DOHH2 (cell line): ENCODE results near the gene LPIN1.

Source experiments
- H3F3A ChIP-seq: fragments of 200-600 bp; sonication (generic), shearing (Covaris generic); 2 replicates; pipeline ENCODE4 v1.6.0; 2016; ENCODE audit warnings: antibody characterized with exemption, mild to moderate bottlenecking; ENCODE audit not compliant: control insufficient read depth, insufficient read depth
- H3K27ac ChIP-seq: fragments of 200-600 bp; sonication (generic); 2 replicates; pipeline ENCODE4 v1.5.1; 2014; ENCODE audit warnings: low read depth, mild to moderate bottlenecking, low read length, moderate library complexity
- H3K27me3 ChIP-seq: fragments of 200-600 bp; sonication (generic); 2 replicates; pipeline ENCODE4 v1.6.1; 2014; ENCODE audit warnings: mild to moderate bottlenecking, low read length, mixed read lengths; ENCODE audit not compliant: control insufficient read depth
- H3K36me3 ChIP-seq: fragments of 200-600 bp; sonication (generic); 2 replicates; pipeline ENCODE4 v1.6.1; 2014; ENCODE audit warnings: mild to moderate bottlenecking, low read length, moderate library complexity, mixed read lengths; ENCODE audit not compliant: control insufficient read depth
- H3K4me1 ChIP-seq: fragments of 200-600 bp; sonication (generic); 2 replicates; pipeline ENCODE4 v1.6.1; 2014; ENCODE audit warnings: mild to moderate bottlenecking, low read length, mixed read lengths; ENCODE audit not compliant: control insufficient read depth
- H3K4me2 ChIP-seq: fragments of 200-600 bp; sonication (generic); 2 replicates; pipeline ENCODE4 v1.6.0; 2014; ENCODE audit warnings: mild to moderate bottlenecking, low read length, moderate library complexity
- H3K4me3 ChIP-seq: fragments of 200-600 bp; sonication (generic); 2 replicates; pipeline ENCODE4 v1.5.1; 2014; ENCODE audit warnings: mild to moderate bottlenecking, low read length, mixed read lengths
- H3K79me2 ChIP-seq: fragments of 200-600 bp; sonication (generic); 2 replicates; pipeline ENCODE4 v1.6.1; 2014; ENCODE audit warnings: mild to moderate bottlenecking, low read length, mixed read lengths; ENCODE audit not compliant: control insufficient read depth
- H3K9me2 ChIP-seq: fragments of 200-600 bp; sonication (generic); replicated peaks from 2 replicates; pipeline ENCODE4 v1.6.1; 2014; ENCODE audit warnings: mild to moderate bottlenecking, low read length, mixed read lengths; ENCODE audit not compliant: control insufficient read depth
- H3K9me3 ChIP-seq: fragments of 200-600 bp; sonication (generic); 2 replicates; pipeline ENCODE4 v1.6.1; 2014; ENCODE audit warnings: antibody characterized with exemption, low read length, mixed read lengths; ENCODE audit not compliant: control insufficient read depth, insufficient read depth
- H4K20me1 ChIP-seq: fragments of 200-600 bp; sonication (generic); 2 replicates; pipeline ENCODE4 v1.6.0; 2014; ENCODE audit warnings: low read depth, mild to moderate bottlenecking, antibody characterized with exemption, low read length, moderate library complexity; ENCODE audit not compliant: control insufficient read depth, insufficient read depth
- EZH2phosphoT487 ChIP-seq: fragments of 200-600 bp; sonication (generic); IDR thresholded peaks from 2 replicates; pipeline ENCODE4 v1.6.1; 2017; ENCODE audit warnings: borderline replicate concordance, mild to moderate bottlenecking, antibody characterized with exemption, low read length, moderate library complexity, mixed read lengths
- TF ChIP-seq, protein P1 (sequence below): fragments of 200-600 bp; sonication (generic); IDR thresholded peaks from one replicate; pipeline ENCODE4 v1.5.1; 2014; ENCODE audit warnings: antibody characterized with exemption, mild to moderate bottlenecking, low read depth, low read length; ENCODE audit not compliant: poor library complexity, severe bottlenecking

Gene LPIN1

DNA sequence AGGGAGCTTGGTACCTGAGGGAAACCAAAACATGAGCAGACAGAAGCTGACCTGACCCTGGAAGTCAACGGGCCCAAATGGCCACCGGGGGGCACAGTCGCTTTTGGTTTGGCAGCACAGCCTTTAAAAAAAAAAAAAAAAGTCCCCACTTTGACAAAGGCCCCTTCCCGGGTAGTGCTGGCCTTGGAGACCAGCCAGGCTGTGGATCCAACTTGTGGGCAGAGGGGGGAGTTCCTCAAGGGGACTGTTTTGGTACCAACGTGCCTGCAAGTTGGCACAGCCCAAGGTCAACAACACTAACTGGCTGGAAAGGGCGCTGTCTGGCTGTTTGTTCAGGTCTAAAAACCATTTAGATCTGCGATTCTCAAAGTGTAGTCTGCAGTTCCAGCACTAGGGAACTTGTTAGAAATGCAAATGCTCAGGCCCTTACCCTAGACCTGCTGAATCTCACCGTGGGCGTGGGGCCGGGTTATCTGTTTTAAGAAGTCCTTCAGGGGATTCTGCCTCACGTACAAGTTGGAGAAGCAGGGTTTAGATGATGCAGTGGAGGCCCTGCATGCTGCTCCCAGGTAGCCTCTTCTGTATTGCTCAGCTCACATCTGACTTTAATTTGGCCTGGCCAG, 83.0 kb downstream of the LPIN1 start:
- H3K9me3 ChIP-seq, result peaks cover 3% of the 10 kb centered on the region; the same call in 1 of the 2 replicates
- peak overlapping the region; percentile 91 for H3K27ac ChIP-seq
- H3K4me1 ChIP-seq, result peaks cover 58% of the 10 kb centered on the region
- peaks cover 7% of the 10 kb centered on the region; the same call in 1 of the 2 replicates for H3K36me3 ChIP-seq
- peaks cover 11% of the 10 kb centered on the region for H3F3A ChIP-seq
- H3K79me2 ChIP-seq, result no peaks in the 10 kb centered on the region
- no peaks in the 10 kb centered on the region for H3K27me3 ChIP-seq
- no peak for TF ChIP-seq EZH2phosphoT487
- TF ChIP-seq, protein P1, sequence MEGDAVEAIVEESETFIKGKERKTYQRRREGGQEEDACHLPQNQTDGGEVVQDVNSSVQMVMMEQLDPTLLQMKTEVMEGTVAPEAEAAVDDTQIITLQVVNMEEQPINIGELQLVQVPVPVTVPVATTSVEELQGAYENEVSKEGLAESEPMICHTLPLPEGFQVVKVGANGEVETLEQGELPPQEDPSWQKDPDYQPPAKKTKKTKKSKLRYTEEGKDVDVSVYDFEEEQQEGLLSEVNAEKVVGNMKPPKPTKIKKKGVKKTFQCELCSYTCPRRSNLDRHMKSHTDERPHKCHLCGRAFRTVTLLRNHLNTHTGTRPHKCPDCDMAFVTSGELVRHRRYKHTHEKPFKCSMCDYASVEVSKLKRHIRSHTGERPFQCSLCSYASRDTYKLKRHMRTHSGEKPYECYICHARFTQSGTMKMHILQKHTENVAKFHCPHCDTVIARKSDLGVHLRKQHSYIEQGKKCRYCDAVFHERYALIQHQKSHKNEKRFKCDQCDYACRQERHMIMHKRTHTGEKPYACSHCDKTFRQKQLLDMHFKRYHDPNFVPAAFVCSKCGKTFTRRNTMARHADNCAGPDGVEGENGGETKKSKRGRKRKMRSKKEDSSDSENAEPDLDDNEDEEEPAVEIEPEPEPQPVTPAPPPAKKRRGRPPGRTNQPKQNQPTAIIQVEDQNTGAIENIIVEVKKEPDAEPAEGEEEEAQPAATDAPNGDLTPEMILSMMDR, result peak; percentile 86
- H3K4me2 ChIP-seq, result peak overlapping the region; percentile 95
- H4K20me1 ChIP-seq, result no peaks in the 10 kb centered on the region
- no peaks in the 10 kb centered on the region for H3K9me2 ChIP-seq
- peak overlapping the region; percentile 72 for H3K4me3 ChIP-seq

DNA sequence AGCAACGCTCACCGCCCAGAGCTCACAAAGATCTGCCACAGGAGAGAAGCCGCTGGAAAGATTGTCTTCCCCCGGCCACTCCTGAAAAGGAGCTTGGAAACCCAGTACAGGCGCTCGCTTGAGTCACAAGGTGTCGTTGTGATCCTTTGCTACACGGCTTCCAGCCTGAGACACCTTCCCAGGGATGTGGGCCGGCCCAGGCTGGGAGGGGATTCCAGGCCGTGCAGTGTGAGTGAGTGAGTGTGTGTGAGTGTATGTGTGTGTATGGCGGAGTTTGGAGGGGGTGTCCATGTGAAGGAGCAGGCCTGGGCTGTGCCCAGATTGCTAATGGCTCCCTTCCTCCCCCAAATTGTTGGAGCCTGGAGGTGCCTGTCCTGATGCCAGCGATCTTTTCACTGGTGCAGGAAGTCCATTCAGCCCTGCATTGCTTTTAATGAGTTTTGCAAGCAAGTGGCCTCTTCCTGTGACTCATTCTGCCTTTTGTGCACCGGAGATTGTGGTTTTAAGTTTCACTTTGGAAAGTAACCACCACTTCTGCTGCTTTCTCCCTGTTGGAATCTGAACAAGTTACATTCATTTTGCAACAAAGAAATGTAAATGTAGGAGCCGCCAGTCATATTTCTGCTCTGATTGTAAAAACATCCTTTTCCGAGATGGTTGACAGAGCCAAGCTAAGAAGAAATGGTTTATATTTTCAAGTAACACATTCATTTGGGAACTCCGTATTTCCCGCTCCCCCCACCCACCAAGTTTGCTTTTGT, 83.7 kb downstream of the LPIN1 start:
- H3K4me1 ChIP-seq, result peaks cover 61% of the 10 kb centered on the region
- peak overlapping the region; percentile 72 for H3K4me3 ChIP-seq
- H4K20me1 ChIP-seq, result no peaks in the 10 kb centered on the region
- H3K79me2 ChIP-seq, result no peaks in the 10 kb centered on the region
- H3K4me2 ChIP-seq, result peak overlapping the region; percentile 95
- peaks cover under 1% of the 10 kb centered on the region; the same call in 1 of the 2 replicates for H3K36me3 ChIP-seq
- peak overlapping the region; percentile 91 for H3K27ac ChIP-seq
- H3K9me3 ChIP-seq, result peaks cover 5% of the 10 kb centered on the region; the same call in 1 of the 2 replicates
- H3K27me3 ChIP-seq, result no peaks in the 10 kb centered on the region
- no peaks in the 10 kb centered on the region for H3K9me2 ChIP-seq
- H3F3A ChIP-seq, result peaks cover 11% of the 10 kb centered on the region
- no peak for TF ChIP-seq EZH2phosphoT487
- TF ChIP-seq, protein P1, result no peak

DNA sequence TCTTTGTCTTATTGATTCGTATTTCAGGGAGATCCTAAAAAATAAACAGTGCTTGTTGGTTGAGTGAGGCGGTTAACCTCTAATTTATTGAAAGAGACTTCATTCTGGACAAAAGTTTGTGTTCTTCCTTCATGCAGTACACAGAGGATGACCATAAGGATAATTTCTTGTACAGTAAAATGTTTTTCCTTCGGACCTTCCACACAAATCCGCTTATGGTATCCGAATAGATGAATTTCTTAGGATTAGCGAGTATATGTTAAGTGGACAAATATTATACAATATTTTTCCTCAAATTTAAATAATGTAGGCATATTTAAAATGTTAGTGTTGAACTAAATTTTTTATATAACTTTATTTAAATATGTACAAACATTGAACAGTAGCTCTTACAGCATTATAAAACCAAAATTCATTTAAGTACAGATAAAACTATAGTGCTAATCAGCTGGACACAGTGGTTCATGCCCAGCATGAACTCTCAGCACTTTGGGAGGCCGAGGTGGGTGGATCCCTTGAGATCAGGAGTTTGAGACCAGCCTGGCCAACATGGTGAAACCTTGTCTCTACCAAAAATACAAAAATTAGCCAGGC, 84.4 kb downstream of the LPIN1 start:
- peak overlapping the region; percentile 72 for H3K4me3 ChIP-seq
- peaks cover 5% of the 10 kb centered on the region; the same call in 1 of the 2 replicates for H3K9me3 ChIP-seq
- no peaks in the 10 kb centered on the region for H3K36me3 ChIP-seq
- H4K20me1 ChIP-seq, result no peaks in the 10 kb centered on the region
- H3K79me2 ChIP-seq, result no peaks in the 10 kb centered on the region
- peak overlapping the region; percentile 91 for H3K27ac ChIP-seq
- peak overlapping the region; percentile 95 for H3K4me2 ChIP-seq
- H3K9me2 ChIP-seq, result no peaks in the 10 kb centered on the region
- peaks cover 61% of the 10 kb centered on the region for H3K4me1 ChIP-seq
- no peak for TF ChIP-seq EZH2phosphoT487
- TF ChIP-seq, protein P1, result no peak
- H3F3A ChIP-seq, result peaks cover 11% of the 10 kb centered on the region
- H3K27me3 ChIP-seq, result no peaks in the 10 kb centered on the region
